ENCODE data around the gene LSAMP. TPM values are rescaled to one million over a fixed set of nuclear protein-coding genes. Genes with fewer than 3 reads are reported as not detected.

Gene LSAMP
- total and polyA plus RNA-seq, 9 of the 15 experiments (the other 6 are each of a cell fraction or from before 2014, with no cell fraction given), result 0.09 to 0.11 TPM; not detected in 7

- POLR2A ChIA-PET, result interaction anchor here (0.9 to 1.1 kb wide), 2 partner anchors 14 to 37 kb away, joined by 3 to 4 read pairs; no protein-coding TSS in a partner anchor
- ATAC-seq, result no peak
- intact Hi-C loops (cut with micrococcal nuclease) (no loop called here), in situ Hi-C loops (cut with MboI) (no loop called here)
- H3K4me3 ChIP-seq, result no peak overlapping the region
- no peaks in the 10 kb centered on the region for H3K27me3 ChIP-seq (ENCODE audit: control insufficient read depth in 2 of 2, insufficient read depth in 2 of 2, low read length in 2 of 2)
- H3K9me3 ChIP-seq (replicated peaks; ENCODE audit: control insufficient read depth, insufficient read depth, low read depth, low read length), result peaks cover 3% of the 10 kb centered on the region; the same call in 1 of the 2 replicates
- H3K9me1 ChIP-seq (ENCODE audit: control insufficient read depth, insufficient read depth, low read length), result no peaks in the 10 kb centered on the region
- no TSS peak for BruUV-seq (replicated peaks)
- no peak overlapping the region for H3K27ac ChIP-seq (ENCODE audit: extremely low read depth, low read depth, low read length)
- no peaks in the 10 kb centered on the region for H3K36me3 ChIP-seq (ENCODE audit: control insufficient read depth, insufficient read depth, low read length)
- FAIRE-seq, result no peak
- no peaks in the 10 kb centered on the region for H4K20me1 ChIP-seq (replicated peaks; ENCODE audit: control insufficient read depth, insufficient read depth, low read length)
- CTCF ChIA-PET (ENCODE audit: low intra/inter-chr PET ratio), result no interaction called here
- peaks cover 5 to 30% of the 10 kb centered on the region in 2 experiments; a peak in 4 of 5 replicates for H3K4me1 ChIP-seq (replicated peaks in 1 of 2; ENCODE audit: control insufficient read depth in 2 of 2, insufficient read depth in 2 of 2, low read length in 2 of 2)
- H3K9ac ChIP-seq (ENCODE audit: insufficient read depth in 1 of 2, low read depth in 2 of 2, low read length in 2 of 2), result no peak overlapping the region
- 83% methylated on average over 1 of the region's 1 CpG for WGBS (ENCODE audit: insufficient coverage, low coverage, missing lambda C conversion rate)
- no peak for DNase-seq (ENCODE audit: extremely low read depth in 1 of 4, low spot score in 3 of 4)
- TF ChIP-seq PREB (CRISPR knock-in tag; IDR thresholded peaks at IDR 0.05), result no peak
- TF ChIP-seq CCAR2 (IDR thresholded peaks at IDR 0.05; ENCODE audit: low read depth, low read length), result no peak
- no peak for TF ChIP-seq ZNF445 (CRISPR knock-in tag; IDR thresholded peaks at IDR 0.05; ENCODE audit: low read depth)
- no peak for TF ChIP-seq PRPF4 (IDR thresholded peaks at IDR 0.05; ENCODE audit: insufficient read depth, low read depth, low read length, poor library complexity, severe bottlenecking)
- TF ChIP-seq FOXP1 (CRISPR knock-in tag; IDR thresholded peaks at IDR 0.05), result no peak
- TF ChIP-seq CREB3 (tag; conservative IDR thresholded peaks at IDR 0.05; ENCODE audit: low read depth), result no peak
- TF ChIP-seq GATAD2B (IDR thresholded peaks at IDR 0.05; ENCODE audit: borderline replicate concordance), result no peak
- no peak for TF ChIP-seq ZHX1 (conservative IDR thresholded peaks at IDR 0.05; ENCODE audit: low read length)
- TF ChIP-seq RFX5 (IDR thresholded peaks at IDR 0.05; ENCODE audit: low read depth, low read length), result no peak
- peak overlapping the region; percentile 49; the same call in 1 of the 2 replicates for H2AFZ ChIP-seq (ENCODE audit: low read depth, low read length)
- no peaks in the 10 kb centered on the region for H3K79me2 ChIP-seq (ENCODE audit: control insufficient read depth, insufficient read depth, low read length)
- no peak overlapping the region for H3K4me2 ChIP-seq (ENCODE audit: insufficient read depth, low read length)
Measured at GRCh38 chr3:116001151-116001621, 444.1 kb downstream of the LSAMP start.
